GM12892 (cell line): ENCODE results near the gene NTHL1.

Experiments
- POLR2A ChIP-seq: IDR thresholded peaks from 2 replicates; pipeline ENCODE4 v1.6.1; 2011; ENCODE audit warnings: low read depth, low read length, control low read depth
- POLR2AphosphoS5 ChIP-seq: IDR thresholded peaks from 2 replicates; pipeline ENCODE4 v1.6.1; 2011; ENCODE audit warnings: low read depth, low read length, control low read depth
- TAF1 ChIP-seq: IDR thresholded peaks from 2 replicates; pipeline ENCODE4 v1.6.1; 2011; ENCODE audit warnings: low read depth, mild to moderate bottlenecking, control low read depth, low read length, borderline replicate concordance

DNA sequence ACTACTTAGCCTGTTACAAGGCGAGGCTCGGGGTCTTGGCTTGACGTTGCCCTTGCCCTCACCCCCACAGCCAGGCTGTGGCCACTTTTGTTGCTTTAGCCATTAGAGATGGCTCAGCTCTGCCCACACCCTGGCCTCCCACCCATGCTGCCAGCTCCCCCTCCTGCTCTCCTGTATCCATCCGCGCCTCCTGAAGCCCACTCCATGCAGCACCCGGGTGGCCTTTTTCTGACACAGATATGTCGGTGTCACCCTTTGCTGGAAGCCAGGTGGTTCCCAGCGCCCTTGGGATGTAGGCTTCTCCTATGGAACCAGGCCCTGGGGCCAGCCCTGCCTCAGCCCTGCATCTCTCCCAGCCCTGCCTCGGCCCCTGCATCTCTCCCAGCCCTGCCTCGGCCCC is 9.8 kb upstream of the NTHL1 start:
- TF ChIP-seq POLR2A (no peak), POLR2AphosphoS5 (no peak), TAF1 (no peak)
